ENCODE results near the gene RASGRF1.

The RASGRF1 gene

DNA sequence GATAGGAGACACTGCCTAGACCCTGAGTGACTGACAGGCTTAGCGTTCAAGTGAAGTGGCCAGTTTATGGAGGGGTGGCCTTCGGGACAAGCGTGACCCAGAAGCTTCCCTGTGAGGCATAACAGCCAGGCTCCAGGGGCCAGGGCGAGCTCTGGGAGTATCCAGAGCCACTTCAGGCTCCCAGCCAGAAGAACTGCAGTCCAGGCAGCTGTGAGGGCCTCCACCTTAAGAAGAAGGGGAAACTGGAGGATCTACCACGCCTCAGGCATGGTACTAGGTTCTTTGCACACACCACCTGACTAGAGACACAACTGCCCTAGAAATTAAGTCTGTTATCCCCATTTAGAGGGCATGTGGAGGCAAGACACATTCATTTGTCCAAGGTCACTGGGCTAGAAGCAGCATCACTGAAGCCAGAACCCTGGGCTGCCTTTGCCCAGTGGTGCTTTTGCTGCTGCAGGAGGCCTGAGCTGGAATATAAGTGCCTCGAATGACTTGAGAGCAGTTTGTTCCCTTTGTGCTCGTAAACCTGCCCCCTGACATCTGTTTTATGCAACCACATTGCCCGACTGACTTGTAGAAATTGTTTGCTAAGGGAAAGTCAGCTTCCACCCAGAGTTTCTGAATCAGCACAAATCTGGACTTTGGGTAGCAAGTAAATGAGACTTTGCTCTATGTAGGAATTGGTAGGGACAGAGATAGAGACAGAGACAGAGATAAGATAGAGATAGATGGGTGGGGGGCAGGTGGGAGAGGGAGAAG, 23.3 kb downstream of the RASGRF1 start:
- no peak for DNase-seq

DNA sequence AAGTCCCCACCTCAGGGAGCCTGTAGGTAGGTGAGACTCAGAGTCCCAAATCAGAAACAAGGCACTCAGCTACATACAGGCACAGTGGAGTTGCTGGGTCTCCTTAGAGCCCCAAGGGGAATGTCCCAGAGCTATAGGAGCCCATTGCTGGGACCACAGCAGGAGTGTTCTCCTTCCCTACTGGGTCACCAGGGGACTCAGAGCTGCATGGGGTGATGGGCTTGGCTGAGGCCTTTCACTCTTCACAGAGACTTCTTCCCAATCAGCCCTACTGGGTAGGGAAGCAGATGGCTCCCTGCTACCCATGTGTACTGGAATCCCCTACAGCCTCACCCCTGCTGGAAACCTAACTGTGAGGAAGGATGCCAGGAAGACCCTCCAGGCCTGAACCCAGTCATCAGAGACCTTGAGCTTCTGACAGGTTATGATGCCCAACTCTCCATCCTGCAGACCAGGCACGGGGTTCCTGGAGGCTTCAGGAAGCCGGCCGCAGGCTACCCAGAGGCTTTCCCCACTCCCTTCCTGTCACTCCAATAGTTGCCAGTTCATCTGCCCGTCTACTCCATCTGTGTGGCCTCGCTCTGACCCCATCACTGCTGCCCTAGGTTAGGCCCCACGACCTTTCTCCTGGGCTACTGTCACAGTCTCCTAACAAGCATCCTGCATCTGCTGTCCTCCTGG, 24.0 kb downstream of the RASGRF1 start:
- no peak for DNase-seq

DNA sequence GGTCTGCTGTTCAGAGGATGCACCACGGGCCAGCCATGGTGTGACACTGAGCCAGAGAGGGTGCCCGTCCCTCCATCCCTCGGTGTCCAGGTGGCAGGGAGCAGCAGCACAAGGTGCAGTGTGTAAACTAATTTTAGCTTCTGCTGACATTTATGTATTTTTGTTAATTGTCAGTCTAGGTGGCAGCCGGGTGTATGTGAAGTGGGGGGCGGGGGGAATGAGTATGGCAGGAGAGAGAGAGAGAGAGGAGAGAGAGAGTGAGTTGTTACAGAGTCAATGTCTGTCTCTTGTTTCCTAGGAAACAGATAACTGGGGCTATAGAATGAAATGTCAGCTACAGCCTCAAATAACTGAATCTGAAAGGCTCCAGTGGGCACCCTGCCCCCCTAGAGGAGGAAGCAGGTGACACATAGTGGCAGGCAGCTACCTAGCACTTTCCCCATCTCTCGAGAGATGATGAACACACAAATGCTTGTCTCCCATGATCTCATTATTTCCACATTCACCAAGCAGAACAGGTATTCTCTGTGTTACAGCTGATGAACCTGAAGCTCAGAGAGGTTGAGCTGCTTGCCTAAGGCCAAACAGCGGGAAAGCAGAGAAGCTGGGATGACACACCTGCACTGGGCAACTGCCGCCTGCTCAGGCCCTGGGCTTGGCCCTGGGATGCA, 24.7 kb downstream of the RASGRF1 start:
- DNase-seq = no peak

GRCh38 chr15:79065361-79065705, 25.2 kb downstream of the RASGRF1 start:
- no peak for DNase-seq

GRCh38 chr15:79064496-79064895, 26.1 kb downstream of the RASGRF1 start:
- DNase-seq = no peak

DNA sequence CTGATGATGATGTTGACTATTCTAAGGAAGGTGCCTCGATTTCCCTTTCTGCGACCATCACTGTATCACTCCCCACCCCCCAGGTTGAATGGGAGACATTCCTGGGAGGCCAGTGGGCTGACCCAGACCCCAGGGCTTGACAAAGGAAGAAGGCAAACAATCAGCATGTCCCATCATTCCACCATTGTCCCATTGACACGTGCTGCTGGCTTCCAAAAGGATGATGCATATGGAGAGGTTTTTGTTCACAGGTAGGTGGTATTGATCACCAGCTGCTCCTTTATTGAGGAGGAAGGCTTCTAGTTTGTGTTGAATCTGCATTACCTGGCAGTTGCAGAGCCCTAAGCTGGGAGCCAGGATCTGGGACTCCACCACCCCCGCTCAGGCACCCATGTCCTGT, 30.4 kb downstream of the RASGRF1 start:
- no peak for DNase-seq

DNA sequence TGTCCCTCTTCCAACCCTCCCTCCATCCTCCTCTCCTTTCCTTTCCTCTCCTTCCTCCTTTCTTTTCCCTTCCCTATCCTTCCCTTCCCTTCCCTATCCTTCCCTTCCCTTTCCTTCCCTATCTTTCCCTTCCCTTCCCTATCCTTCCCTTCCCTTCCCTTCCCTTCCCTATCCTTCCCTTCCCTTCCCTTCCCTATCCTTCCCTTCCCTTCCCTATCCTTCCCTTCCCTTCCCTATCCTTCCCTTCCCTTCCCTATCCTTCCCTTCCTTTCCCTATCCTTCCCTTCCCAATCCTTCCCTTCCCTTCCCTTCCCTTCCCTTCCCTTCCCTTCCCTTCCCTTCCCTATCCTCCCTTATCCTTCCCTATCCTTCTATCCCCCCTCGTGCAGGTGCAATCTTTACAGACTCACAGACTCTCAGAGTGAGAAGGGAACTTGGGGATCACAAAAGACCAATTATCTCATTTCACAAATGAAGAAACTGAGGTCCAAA, 31.5 kb downstream of the RASGRF1 start:
- DNase-seq = no peak

DNA sequence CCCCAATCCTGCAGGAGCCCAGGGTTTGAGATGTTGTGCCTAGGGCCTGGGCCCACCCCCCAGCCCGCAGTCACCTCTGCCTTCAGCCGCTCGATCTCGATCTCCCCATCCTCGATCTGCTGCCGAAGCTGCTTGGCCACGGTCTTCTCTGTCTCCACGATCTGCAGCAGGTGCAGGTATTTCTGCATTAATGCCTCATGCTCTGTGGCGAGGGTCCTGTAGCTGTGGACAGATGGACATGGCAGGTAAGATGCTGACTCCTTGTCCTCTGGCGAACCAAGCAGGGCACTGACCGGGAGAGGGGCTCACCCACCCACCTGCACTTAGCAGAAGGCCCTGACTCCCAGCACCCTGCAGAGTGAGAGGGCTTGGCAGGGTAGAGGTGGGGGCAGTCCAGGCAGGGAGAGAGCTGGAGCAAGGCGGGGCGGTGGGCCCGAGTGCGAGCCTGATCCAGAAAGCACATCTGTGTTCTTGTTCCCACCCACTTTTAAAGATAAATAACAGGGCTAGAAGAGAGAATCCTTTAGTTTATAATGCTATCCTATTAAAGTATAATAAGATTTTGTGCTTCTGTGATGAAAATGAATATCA, 32.2 kb downstream of the RASGRF1 start:
- no peak for DNase-seq

DNA sequence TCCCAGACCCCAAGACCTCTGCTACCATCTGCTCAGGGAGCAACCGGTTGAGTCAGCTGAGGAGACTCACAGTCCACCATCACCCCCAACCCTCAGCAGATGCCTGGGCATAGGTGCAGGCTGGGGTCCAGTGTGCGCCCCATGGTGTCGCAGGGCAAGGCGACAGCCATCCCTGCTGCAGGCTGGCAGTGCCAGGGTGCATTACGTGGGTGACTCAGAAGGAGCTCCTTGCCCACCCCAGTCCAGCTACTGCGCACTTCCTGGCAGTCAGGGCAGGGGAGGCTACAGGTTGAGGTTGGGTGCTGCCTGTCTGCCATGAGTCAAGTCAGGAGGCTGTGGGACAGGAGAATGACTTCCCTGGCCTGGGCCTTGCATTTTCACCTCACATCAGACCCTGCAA, 33.5 kb downstream of the RASGRF1 start:
- DNase-seq = no peak

DNA sequence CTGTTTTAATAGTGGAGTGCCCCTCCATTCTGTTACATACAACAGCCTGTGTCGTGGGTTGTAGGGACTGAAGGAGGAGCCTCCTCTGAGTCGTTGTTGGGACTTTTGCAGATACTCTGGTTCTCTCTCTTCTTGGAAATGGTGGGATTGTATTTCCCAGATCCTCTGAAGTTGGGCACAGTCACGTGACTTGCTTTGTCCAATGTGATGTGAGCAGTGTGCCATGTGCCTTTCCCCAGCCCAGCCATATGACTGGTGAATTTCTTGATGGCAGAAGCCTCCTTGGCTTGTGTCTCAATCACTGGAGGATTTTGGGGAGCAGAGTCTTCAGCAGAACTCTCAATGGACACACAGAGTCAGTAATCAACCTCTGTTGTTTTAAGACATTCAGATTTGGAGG, 36.2 kb downstream of the RASGRF1 start:
- DNase-seq = no peak

GRCh38 chr15:79053894-79054293, 36.7 kb downstream of the RASGRF1 start:
- no peak for DNase-seq

GRCh38 chr15:79051941-79052731, 38.4 kb downstream of the RASGRF1 start:
- no peak for DNase-seq

GRCh38 chr15:79051029-79051428, 39.6 kb downstream of the RASGRF1 start:
- DNase-seq = no peak

DNA sequence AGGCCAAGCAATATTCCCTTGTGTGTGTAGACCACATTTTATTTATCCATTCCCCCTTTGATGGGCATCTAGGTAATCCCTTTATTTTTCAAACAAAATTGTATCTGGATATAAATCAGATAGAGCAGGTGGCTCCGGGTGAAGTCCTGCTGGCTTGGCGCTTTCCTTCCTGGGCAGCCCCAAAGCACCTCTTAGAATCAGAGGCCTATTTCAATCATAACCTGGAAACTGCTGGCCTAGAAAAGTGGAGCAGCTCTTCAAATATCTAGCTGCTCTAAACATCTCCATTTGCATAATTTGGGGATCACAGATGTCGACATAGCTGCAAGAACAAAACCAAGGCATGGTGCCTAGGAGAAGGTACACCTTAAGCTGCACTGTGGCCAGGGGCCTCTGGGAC, 40.2 kb downstream of the RASGRF1 start:
- DNase-seq = no peak

DNA sequence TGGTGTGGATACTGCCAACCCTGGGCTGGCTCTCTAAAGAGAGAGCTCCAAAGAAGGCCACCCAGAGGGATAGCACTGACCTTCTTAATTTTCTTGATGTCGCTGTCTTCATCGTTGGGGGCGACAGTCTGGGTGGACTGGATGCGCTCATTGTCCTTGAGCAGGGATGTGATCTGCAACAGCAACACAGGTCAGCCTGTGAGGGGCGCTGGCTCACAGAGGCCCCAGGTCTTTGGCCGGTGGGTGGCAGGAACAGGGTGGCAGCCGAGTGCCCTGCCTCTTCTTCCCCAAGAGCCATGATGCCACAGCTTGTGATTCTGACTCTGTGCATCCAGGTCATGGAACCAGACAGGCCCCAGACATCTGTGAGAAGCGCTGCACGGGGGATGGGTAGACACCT, 41.2 kb downstream of the RASGRF1 start:
- no peak for DNase-seq

DNA sequence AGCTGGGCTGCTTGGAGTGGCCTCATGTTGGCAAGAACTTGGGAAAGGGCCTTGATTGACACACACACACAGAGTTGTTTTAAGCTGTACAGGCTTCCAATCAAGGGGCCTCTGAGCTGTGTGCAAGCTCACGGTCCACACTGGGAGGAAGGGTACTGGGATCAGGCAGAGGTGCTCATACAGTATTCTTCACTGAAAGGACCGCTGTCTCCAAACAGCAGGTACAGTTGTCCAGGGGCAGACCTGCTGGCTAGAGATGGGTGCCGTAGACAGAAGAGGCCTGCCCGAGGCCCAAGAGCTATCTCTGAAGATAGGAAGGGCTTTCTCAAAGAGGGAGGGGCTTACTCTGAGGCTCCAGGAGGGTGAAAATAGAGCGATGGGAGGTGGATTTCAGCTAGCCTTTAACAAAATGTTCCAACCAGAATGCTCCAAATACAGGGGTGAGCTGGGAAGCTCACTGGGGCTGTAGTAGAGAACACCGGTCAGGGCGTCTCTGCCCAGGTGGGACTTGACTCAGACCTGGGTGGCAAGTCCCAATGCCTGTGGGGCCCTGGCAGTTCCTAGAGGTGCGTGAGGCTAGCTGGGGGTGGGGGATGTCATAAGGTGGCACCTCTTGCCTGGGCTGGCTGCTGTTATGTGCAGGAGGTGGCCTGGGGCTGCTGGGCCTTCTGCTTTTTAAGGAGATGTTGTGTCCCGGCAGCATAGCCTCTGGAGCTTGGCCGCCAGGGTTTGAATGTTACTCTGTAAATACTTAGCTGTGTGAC, 42.7 kb downstream of the RASGRF1 start:
- no peak for DNase-seq

DNA sequence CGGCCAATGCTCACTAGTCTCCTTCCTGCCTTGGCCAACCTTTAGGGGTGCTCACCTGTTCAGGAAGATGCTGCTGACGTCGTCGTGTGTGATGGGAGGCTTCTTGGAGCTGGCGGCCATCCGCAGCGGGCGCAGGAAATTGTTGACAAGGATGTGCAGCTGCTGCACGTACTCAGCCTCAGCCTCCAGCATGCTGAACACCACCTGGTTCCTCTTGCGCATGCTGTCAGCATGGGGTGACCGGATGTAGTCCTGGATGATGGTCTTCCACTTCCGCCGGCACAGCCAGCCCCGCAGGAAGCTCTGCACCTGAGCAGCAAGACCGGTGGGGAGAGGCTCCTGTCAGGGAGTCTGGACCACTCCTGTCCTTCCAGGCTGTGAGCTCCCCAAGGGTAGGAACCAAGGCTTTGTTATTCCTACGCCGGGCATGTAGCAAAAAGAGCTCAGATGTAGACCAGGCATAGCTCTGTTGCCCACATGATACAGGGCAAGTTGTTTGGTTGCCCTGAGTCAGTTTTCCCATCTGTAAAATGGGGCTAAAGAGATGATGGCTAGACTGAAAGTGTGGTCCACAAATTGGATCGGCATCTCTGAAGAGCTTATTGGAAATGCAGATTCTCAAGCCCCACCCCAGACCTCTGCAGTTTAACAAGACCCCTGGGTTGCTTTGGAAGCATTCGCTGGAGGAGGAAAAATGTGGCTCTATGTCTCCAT, 43.7 kb downstream of the RASGRF1 start:
- no peak for DNase-seq

GRCh38 chr15:79045041-79045440, 45.5 kb downstream of the RASGRF1 start:
- DNase-seq = no peak

DNA sequence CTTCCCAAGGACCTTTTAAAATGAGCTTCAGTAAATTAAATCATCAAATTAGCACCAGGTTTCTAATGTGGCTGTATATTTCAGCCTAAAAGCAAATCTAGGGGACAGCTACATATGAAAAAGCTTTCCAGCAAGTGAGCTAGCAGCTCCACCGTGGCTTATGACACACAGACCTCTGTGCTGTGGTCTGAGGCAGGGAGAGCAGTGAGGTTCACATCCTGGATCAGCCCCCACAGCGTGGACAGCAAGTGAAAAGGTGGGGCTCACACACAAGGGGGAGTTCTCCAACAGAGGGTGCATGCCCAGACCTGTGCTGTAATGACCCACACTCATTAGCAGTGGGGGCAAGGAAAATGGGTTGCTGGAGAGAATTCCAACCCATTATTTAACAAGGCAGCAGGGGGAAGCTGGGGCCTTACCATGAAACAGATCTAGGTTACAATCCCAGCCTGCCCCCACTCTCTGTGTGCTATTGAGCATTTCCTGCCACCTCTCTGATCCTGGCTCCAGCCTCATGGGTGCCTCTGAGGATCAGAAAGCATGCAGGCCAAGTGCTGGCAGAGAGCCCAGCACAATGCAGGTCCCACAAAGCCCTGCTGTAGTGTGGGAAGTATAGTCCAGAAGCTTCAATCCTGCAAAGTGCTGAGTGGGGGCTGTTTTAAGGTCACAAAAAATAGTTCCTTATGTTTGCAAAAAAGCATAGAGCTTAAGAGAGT, 48.2 kb downstream of the RASGRF1 start:
- DNase-seq = no peak

- no peak for DNase-seq
Observed at GRCh38 chr15:79041601-79042168, 48.9 kb downstream of the RASGRF1 start.
